SK-N-SH (cell line): ENCODE data around the gene TMEM190. TPM values are rescaled to one million over a fixed set of nuclear protein-coding genes. Genes with fewer than 3 reads are reported as not detected.

Experiments
- CTCF ChIA-PET: fragments of 300-600, 350-600 bp; formaldehyde crosslinking; extraction: SDS; loops from one replicate; lab custom pipeline; 2021; lab: Yijun Ruan, JAX
- POLR2A ChIA-PET: fragments of 350-600 bp; sonication (Branson Sonifier 250); formaldehyde crosslinking; extraction: SDS; loops from one replicate; lab custom pipeline; 2020; ENCODE audit warnings: antibody characterized with exemption, inconsistent platforms; lab: Yijun Ruan, JAX
- DNase-seq: peaks from one replicate; pipeline ENCODE4 v3.0.0; 2012
- H2AFZ ChIP-seq: fragments of 200-600 bp; sonication (generic); 2 replicates; pipeline ENCODE4 v1.8.1; 2016; ENCODE audit warnings: antibody characterized with exemption, mild to moderate bottlenecking, low read depth
- H3F3A ChIP-seq: fragments of 200-600 bp; sonication (generic); replicated peaks from 2 replicates; pipeline ENCODE3; 2016; ENCODE audit warnings: antibody characterized with exemption, mild to moderate bottlenecking; ENCODE audit not compliant: insufficient read depth
- H3K27ac ChIP-seq, 2 experiments: fragments of 200-500 bp in 1 of 2; fragments of 200-600 bp in 1 of 2; sonication (Bioruptor generic) in 1 of 2; sonication (generic), shearing (Covaris generic) in 1 of 2; 2 replicates each; pipeline versions ENCODE4 v1.5.1 to v1.6.1; 2014 to 2016; ENCODE audit warnings: low read depth in 2 of 2, inconsistent platforms in 1 of 2, low read length in 1 of 2, mild to moderate bottlenecking in 1 of 2, mixed read lengths in 1 of 2
- H3K27me3 ChIP-seq: fragments of 200-600 bp; sonication (generic), shearing (Covaris generic); 2 replicates; pipeline ENCODE4 v1.6.1; 2016; ENCODE audit warnings: mixed run types; ENCODE audit not compliant: insufficient read depth
- H3K36me3 ChIP-seq, 2 experiments: fragments of 200-500 bp in 1 of 2; fragments of 200-600 bp in 1 of 2; sonication (Bioruptor generic) in 1 of 2; sonication (generic) in 1 of 2; replicated peaks in 1 of 2; 2 replicates each; pipeline versions ENCODE3 to v1.5.1; 2014 to 2016; ENCODE audit warnings: low read length in 1 of 2, mild to moderate bottlenecking in 1 of 2; ENCODE audit not compliant: insufficient read depth in 2 of 2, control insufficient read depth in 1 of 2
- H3K4me1 ChIP-seq, 2 experiments: fragments of 200-500 bp in 1 of 2; fragments of 200-600 bp in 1 of 2; sonication (Bioruptor generic) in 1 of 2; sonication (generic), shearing (Covaris generic) in 1 of 2; 2 replicates each; pipeline versions ENCODE4 v1.5.1 to v1.6.1; 2014 to 2016; ENCODE audit warnings: low read depth in 1 of 2, low read length in 1 of 2, mixed run types in 1 of 2; ENCODE audit not compliant: insufficient read depth in 2 of 2, control insufficient read depth in 1 of 2
- H3K4me2 ChIP-seq: fragments of 200-600 bp; sonication (generic), shearing (Covaris generic); 2 replicates; pipeline ENCODE4 v1.6.1; 2017; ENCODE audit warnings: mixed run types
- H3K4me3 ChIP-seq, 2 experiments: fragments of 200-500 bp in 1 of 2; fragments of 200-600 bp in 1 of 2; sonication (Bioruptor generic) in 1 of 2; sonication (generic), shearing (Covaris generic) in 1 of 2; 2 replicates each; pipeline versions ENCODE4 v1.5.1 to v1.8.1; 2014 to 2016; ENCODE audit warnings: low read depth in 2 of 2, inconsistent platforms in 1 of 2, low read length in 1 of 2, mild to moderate bottlenecking in 1 of 2, mixed read lengths in 1 of 2, moderate library complexity in 1 of 2
- H3K79me2 ChIP-seq: fragments of 200-600 bp; sonication (generic); 2 replicates; pipeline ENCODE4 v1.8.1; 2017; ENCODE audit warnings: mild to moderate bottlenecking; ENCODE audit not compliant: insufficient read depth
- H3K9ac ChIP-seq: fragments of 200-600 bp; sonication (generic); 2 replicates; pipeline ENCODE4 v1.6.1; 2017; ENCODE audit warnings: mixed run types
- H3K9me2 ChIP-seq: fragments of 200-600 bp; sonication (generic); 2 replicates; pipeline ENCODE4 v1.6.1; 2017; ENCODE audit warnings: mixed run types
- H3K9me3 ChIP-seq: fragments of 200-600 bp; sonication (generic); 2 replicates; pipeline ENCODE4 v1.6.1; 2017; ENCODE audit warnings: mixed run types, mild to moderate bottlenecking, moderate library complexity
- H4K20me1 ChIP-seq: fragments of 200-600 bp; sonication (generic); 2 replicates; pipeline ENCODE4 v1.6.1; 2017; ENCODE audit warnings: mild to moderate bottlenecking, mixed run types; ENCODE audit not compliant: insufficient read depth
- EP300 ChIP-seq, 2 experiments: IDR thresholded peaks; 2 replicates each; pipeline versions ENCODE4 v1.4.0 to v1.6.1; 2012; ENCODE audit warnings: borderline replicate concordance in 1 of 2, low read depth in 1 of 2, low read length in 1 of 2
- GABPA ChIP-seq: IDR thresholded peaks from 2 replicates; pipeline ENCODE4 v1.4.0; 2012; ENCODE audit warnings: low read depth, mild to moderate bottlenecking
- IRF3 ChIP-seq: fragments of 150-350 bp; IDR thresholded peaks from 2 replicates; pipeline ENCODE4 v1.6.1; 2016; ENCODE audit warnings: mild to moderate bottlenecking, low read depth, low read length
- MEF2A ChIP-seq: IDR thresholded peaks from 2 replicates; pipeline ENCODE4 v1.4.0; 2012; ENCODE audit warnings: low read depth, borderline replicate concordance
- NFIC ChIP-seq: IDR thresholded peaks from 2 replicates; pipeline ENCODE4 v1.4.0; 2012; ENCODE audit warnings: borderline replicate concordance
- RFX5 ChIP-seq: IDR thresholded peaks from 2 replicates; pipeline ENCODE4 v1.6.1; 2012; ENCODE audit warnings: mild to moderate bottlenecking, improper control_type of control experiment, low read length
- RXRA ChIP-seq: IDR thresholded peaks from 2 replicates; pipeline ENCODE4 v1.4.0; 2012; ENCODE audit warnings: low read depth, mild to moderate bottlenecking, borderline replicate concordance
- SMC3 ChIP-seq: IDR thresholded peaks from 2 replicates; pipeline ENCODE4 v1.6.1; 2012; ENCODE audit warnings: low read depth, low read length, improper control_type of control experiment
- TAF1 ChIP-seq: IDR thresholded peaks from 2 replicates; pipeline ENCODE4 v1.6.1; 2012; ENCODE audit warnings: low read depth, mild to moderate bottlenecking, low read length, moderate library complexity, borderline replicate concordance
- TCF12 ChIP-seq: IDR thresholded peaks from 2 replicates; pipeline ENCODE4 v1.4.0; 2012
- USF2 ChIP-seq: fragments of 150-350 bp; IDR thresholded peaks from 2 replicates; pipeline ENCODE4 v1.6.1; 2017; ENCODE audit warnings: antibody characterized with exemption, low read length, low read depth, borderline replicate concordance
- ZBTB33 ChIP-seq: IDR thresholded peaks from 2 replicates; pipeline ENCODE4 v1.4.0; 2012; ENCODE audit warnings: low read depth, borderline replicate concordance
- WGBS: methylation state at CpG from one replicate; pipeline ENCODE4 v1.1.6; 2017; ENCODE audit warnings: low lambda C conversion rate; 5-methylcytosine and 5-hydroxymethylcytosine counted together
- polyA plus RNA-seq, 3 experiments: library from polyadenylated mRNA; depleted of rRNA; stranded (reverse); fragments of >200 nt; gene quantifications; 2 replicates each; pipeline ENCODE4 v1.2.3, GENCODE V29; 2012
- TF ChIP-seq, protein P1 (sequence below): fragments of 200-600 bp; sonication (generic); IDR thresholded peaks from 2 replicates; pipeline ENCODE4 v1.6.1; 2017; ENCODE audit warnings: antibody characterized with exemption, mild to moderate bottlenecking, moderate library complexity

The TMEM190 gene
- polyA plus RNA-seq, 1 of the 3 experiments (the other 2 are of a cell fraction), result 0.77 TPM

GRCh38 chr19:55383279-55384130 is 6.9 kb downstream of the TMEM190 start (continued):
- TF ChIP-seq SMC3, result peak; percentile 36
- no peak for TF ChIP-seq EP300 (IDR thresholded peaks at IDR 0.05; ENCODE audit: borderline replicate concordance in 1 of 2, low read depth in 1 of 2, low read length in 1 of 2)
- no peak for TF ChIP-seq IRF3

DNA sequence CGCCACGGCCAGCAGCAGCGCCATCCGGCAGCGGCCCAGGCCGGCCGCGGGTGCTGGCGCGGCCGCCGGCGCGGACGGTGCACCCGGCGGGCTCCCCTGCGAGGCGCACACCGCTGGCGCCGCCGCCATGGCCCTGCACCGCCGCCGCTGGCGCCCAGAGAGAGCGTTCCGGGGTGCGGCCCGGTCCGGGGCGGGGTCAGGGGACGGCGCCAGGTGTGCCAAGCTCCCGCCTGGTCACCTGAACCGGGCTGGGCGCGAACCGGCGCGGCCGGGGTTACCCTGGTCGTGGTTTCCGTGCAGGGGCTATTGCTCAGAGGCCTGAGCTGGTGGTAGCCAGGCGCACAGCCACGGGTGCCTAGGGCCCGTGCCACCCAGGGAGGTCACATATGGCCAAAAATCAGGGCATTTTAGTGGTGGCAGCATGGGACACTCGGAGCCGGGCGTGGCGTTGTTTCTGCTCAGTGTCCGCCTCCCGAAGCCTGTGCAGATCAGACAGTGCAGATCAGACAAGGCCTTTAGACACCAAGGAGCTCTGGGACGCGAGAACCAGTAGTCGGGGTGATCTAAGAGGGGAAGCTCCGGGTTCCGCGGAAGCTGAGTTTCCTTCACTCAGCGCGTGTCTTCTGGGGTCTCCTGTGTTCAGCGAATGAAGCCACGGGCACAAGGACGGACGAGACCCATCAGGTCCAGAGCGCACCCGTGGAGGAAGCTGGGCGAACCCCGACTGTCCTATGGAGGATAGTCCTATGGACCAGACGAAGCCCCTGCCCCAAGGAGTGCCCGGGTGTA is 7.7 kb downstream of the TMEM190 start, which contains the start of gene TMEM238:
Gene TMEM238 (minus strand): TSS at position 162 of the 789 bp plus-strand sequence. CDS start 33 bp downstream, at position 129.
- Histone ChIP-seq H3K36me3 (peaks cover 26 to 31% of the 10 kb centered on the region in 2 experiments), H3K27me3 (no peaks in the 10 kb centered on the region), H3K9ac (peak within 1 kb of the TSS; percentile 97), H2AFZ (peak within 1 kb of the TSS; percentile 94), H3K4me1 (peaks cover 18 to 40% of the 10 kb centered on the region in 2 experiments; a peak in 3 of 4 replicates), H3K4me2 (peak within 1 kb of the TSS; percentile 78), H3K79me2 (peaks cover 36% of the 10 kb centered on the region), H3K27ac (peak within 1 kb of the TSS; percentile 98), H3F3A (peaks cover 16% of the 10 kb centered on the region), H3K9me2 (no peaks in the 10 kb centered on the region), H3K4me3 (peak within 1 kb of the TSS; percentile 86 to 97), H4K20me1 (peaks cover 34% of the 10 kb centered on the region), H3K9me3 (no peaks in the 10 kb centered on the region)
- POLR2A ChIA-PET, result interaction anchor here (1.0 to 1.9 kb wide), 7 partner anchors 16 to 157 kb away, joined by 3 to 12 read pairs (median 4); partner anchors contain the start of genes KMT5C, UBE2S and ZNF628
- CTCF ChIA-PET, result interaction anchor here (0.5 to 2.9 kb wide), 25 partner anchors 11 to 270 kb away, joined by 3 to 33 read pairs (median 3); partner anchors contain the start of genes DNAAF3 and IL11
- WGBS, result 55% methylated on average over 33 of the region's 72 CpGs
- TF ChIP-seq TCF12 (no peak), GABPA (no peak)
- DNase-seq, result peak; percentile 30

GRCh38 chr19:55384920-55385723 is 8.5 kb downstream of the TMEM190 start:
- DNase-seq, result peak; percentile 90
- Histone ChIP-seq H3K9ac (peak overlapping the region; percentile 97), H3K4me2 (peak overlapping the region; percentile 78), H3K79me2 (peaks cover 44% of the 10 kb centered on the region), H4K20me1 (peaks cover 42% of the 10 kb centered on the region), H3F3A (peaks cover 23% of the 10 kb centered on the region), H3K9me2 (no peaks in the 10 kb centered on the region), H3K9me3 (no peaks in the 10 kb centered on the region), H3K4me3 (peak overlapping the region; percentile 86 to 97), H3K27ac (peak overlapping the region; percentile 98), H3K27me3 (no peaks in the 10 kb centered on the region), H3K4me1 (peaks cover 25 to 46% of the 10 kb centered on the region in 2 experiments; a peak in 3 of 4 replicates), H2AFZ (peak overlapping the region; percentile 94), H3K36me3 (peaks cover 33 to 36% of the 10 kb centered on the region in 2 experiments)
- 15% methylated on average over 11 of the region's 34 CpGs for WGBS
- POLR2A ChIA-PET, result interaction anchor here (1.4 to 1.9 kb wide), 2 partner anchors 22 to 98 kb away, joined by 3 to 12 read pairs; partner anchors contain the start of gene UBE2S
- CTCF ChIA-PET, result interaction anchor here (0.6 to 2.9 kb wide), 9 partner anchors 12 to 269 kb away, joined by 3 to 33 read pairs (median 6); partner anchors contain the start of gene DNAAF3
- TF ChIP-seq ZBTB33 (peak; percentile 21; the same call in 1 of the 2 replicates), NFIC (no peak), RFX5 (no peak), MEF2A (no peak), USF2 (no peak), TAF1 (no peak), RXRA (no peak)
- TF ChIP-seq, protein P1, sequence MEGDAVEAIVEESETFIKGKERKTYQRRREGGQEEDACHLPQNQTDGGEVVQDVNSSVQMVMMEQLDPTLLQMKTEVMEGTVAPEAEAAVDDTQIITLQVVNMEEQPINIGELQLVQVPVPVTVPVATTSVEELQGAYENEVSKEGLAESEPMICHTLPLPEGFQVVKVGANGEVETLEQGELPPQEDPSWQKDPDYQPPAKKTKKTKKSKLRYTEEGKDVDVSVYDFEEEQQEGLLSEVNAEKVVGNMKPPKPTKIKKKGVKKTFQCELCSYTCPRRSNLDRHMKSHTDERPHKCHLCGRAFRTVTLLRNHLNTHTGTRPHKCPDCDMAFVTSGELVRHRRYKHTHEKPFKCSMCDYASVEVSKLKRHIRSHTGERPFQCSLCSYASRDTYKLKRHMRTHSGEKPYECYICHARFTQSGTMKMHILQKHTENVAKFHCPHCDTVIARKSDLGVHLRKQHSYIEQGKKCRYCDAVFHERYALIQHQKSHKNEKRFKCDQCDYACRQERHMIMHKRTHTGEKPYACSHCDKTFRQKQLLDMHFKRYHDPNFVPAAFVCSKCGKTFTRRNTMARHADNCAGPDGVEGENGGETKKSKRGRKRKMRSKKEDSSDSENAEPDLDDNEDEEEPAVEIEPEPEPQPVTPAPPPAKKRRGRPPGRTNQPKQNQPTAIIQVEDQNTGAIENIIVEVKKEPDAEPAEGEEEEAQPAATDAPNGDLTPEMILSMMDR, result no peak
